Esophagus squamous epithelium (tissue), 4 donors: ENCODE data around the gene ODAD4.

Experiments used
- CTCF ChIP-seq, 6 experiments: fragments of 450-650 bp in 4 of 6; fragments of 200-600 bp in 2 of 6; sonication (generic) in 2 of 6; IDR thresholded peaks; one replicate each; pipeline ENCODE4 v1.5.1; 2016 to 2019; ENCODE audit warnings: antibody characterized with exemption in 6 of 6, mild to moderate bottlenecking in 4 of 6, moderate library complexity in 4 of 6
- POLR2A ChIP-seq, 4 donors: fragments of 450-650 bp; IDR thresholded peaks; one replicate each; pipeline ENCODE4 v1.6.1; 2017; ENCODE audit warnings: antibody characterized with exemption in 4 of 4, mild to moderate bottlenecking in 4 of 4, moderate library complexity in 3 of 4

- TF ChIP-seq POLR2A (IDR thresholded peaks at IDR 0.05) (no peak), CTCF (IDR thresholded peaks at IDR 0.05) (no peak)
Observed at GRCh38 chr17:41962111-41962510, 31.7 kb downstream of the ODAD4 start.
